B cell (primary cell): ENCODE data around the gene GDPD4.

Experiments
- EZH2 ChIP-seq: IDR thresholded peaks from 2 replicates; pipeline ENCODE4 v1.6.1; 2012; ENCODE audit warnings: borderline replicate concordance, low read depth, mild to moderate bottlenecking, moderate library complexity, low read length; ENCODE audit not compliant: insufficient read depth, poor library complexity, severe bottlenecking
- TF ChIP-seq, protein P1 (sequence below): fragments of 200-600 bp; IDR thresholded peaks from one replicate; pipeline ENCODE4 v1.8.0; 2022; ENCODE audit warnings: antibody characterized with exemption, mild to moderate bottlenecking

DNA sequence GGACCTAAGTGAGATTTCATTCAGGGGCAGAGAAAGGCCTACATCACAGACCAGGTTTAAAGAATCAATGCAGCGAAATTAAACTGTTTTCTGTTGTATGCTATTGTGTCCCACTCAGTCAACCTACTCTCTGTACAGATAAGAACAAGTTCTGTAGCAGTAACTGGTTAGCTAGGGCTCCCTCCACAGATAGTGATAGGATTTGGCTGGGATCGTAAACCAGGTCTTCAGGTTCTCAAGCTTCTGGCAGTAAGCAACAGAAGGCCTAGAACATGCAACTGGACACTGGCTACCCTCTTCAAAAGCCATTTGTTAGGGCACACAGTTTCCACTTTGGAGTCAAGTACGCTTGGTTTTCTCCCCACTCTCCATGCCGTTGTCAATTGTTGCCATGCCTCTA is 69.2 kb downstream of the GDPD4 start:
- TF ChIP-seq, protein P1, sequence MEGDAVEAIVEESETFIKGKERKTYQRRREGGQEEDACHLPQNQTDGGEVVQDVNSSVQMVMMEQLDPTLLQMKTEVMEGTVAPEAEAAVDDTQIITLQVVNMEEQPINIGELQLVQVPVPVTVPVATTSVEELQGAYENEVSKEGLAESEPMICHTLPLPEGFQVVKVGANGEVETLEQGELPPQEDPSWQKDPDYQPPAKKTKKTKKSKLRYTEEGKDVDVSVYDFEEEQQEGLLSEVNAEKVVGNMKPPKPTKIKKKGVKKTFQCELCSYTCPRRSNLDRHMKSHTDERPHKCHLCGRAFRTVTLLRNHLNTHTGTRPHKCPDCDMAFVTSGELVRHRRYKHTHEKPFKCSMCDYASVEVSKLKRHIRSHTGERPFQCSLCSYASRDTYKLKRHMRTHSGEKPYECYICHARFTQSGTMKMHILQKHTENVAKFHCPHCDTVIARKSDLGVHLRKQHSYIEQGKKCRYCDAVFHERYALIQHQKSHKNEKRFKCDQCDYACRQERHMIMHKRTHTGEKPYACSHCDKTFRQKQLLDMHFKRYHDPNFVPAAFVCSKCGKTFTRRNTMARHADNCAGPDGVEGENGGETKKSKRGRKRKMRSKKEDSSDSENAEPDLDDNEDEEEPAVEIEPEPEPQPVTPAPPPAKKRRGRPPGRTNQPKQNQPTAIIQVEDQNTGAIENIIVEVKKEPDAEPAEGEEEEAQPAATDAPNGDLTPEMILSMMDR: no peak
- TF ChIP-seq EZH2: no peak
